Prostate gland (tissue), 2 donors: Measurements from ENCODE around the gene TCF7L2. TPM values are rescaled to one million over a fixed set of nuclear protein-coding genes. Genes with fewer than 3 reads are reported as not detected.

Source experiments
- DNase-seq: peaks from one replicate; pipeline ENCODE4 v3.0.0-alpha.2; 2019; ENCODE audit warnings: low spot score
- H3K27ac ChIP-seq, 2 donors: fragments of 200-600 bp; sonication (generic); 2 replicates each; pipeline ENCODE4 v1.5.1; 2017 to 2019
- H3K27me3 ChIP-seq: fragments of 200-600 bp; sonication (generic); replicated peaks from 2 replicates; pipeline ENCODE4 v1.5.1; 2019; ENCODE audit not compliant: insufficient read depth
- H3K36me3 ChIP-seq, 2 donors: fragments of 200-600 bp; sonication (generic); 1 replicate in 1 of 2; 2 replicates in 1 of 2; pipeline versions ENCODE4 v1.5.1 to v1.8.1; 2017 to 2019
- H3K4me1 ChIP-seq: fragments of 200-600 bp; sonication (generic); replicated peaks from 2 replicates; pipeline ENCODE4 v1.5.1; 2019
- H3K4me3 ChIP-seq, 2 donors: fragments of 200-600 bp; sonication (generic); 2 replicates each; pipeline ENCODE4 v1.5.1; 2017 to 2019
- H3K9me3 ChIP-seq: fragments of 200-600 bp; sonication (generic); 2 replicates; pipeline ENCODE4 v1.5.1; 2017
- POLR2A ChIP-seq: fragments of 450-650 bp; IDR thresholded peaks from one replicate; pipeline ENCODE4 v1.6.1; 2016; ENCODE audit warnings: antibody characterized with exemption, mild to moderate bottlenecking
- POLR2AphosphoS5 ChIP-seq: sonication (generic); formaldehyde crosslinking; IDR thresholded peaks from one replicate; pipeline ENCODE4 v1.6.1; 2017; ENCODE audit warnings: antibody characterized with exemption
- WGBS: methylation state at CpG from one replicate; pipeline ENCODE4 v1.1.5; 2018; 5-methylcytosine and 5-hydroxymethylcytosine counted together
- intact Hi-C: fragments of 100-400 bp; cut with DNase I; formaldehyde crosslinking; loops from one replicate; pipeline ENCODE4 v1.14.2; 2022
- total RNA-seq, 2 donors: library from RNA; depleted of rRNA; stranded (reverse); fragments of >200 nt; gene quantifications; one replicate each; pipeline ENCODE4 v1.1.0, GENCODE V29; 2016
- TF ChIP-seq, protein P1 (sequence below), 4 experiments: fragments of 200-600 bp in 2 of 4; fragments of 450-650 bp in 2 of 4; sonication (generic) in 2 of 4; IDR thresholded peaks; 1 replicate in 3 of 4; 2 replicates in 1 of 4; pipeline ENCODE4 v1.5.1; 2016 to 2019; ENCODE audit warnings: antibody characterized with exemption in 4 of 4, mild to moderate bottlenecking in 2 of 4, moderate library complexity in 2 of 4

TCF7L2 gene
- total RNA-seq, 2 donors from 2014 or later, result 9.8 to 29.8 TPM

- H3K4me1 ChIP-seq, result no peaks in the 10 kb centered on the region
- no peaks in the 10 kb centered on the region for H3K27me3 ChIP-seq
- TF ChIP-seq, protein P1, sequence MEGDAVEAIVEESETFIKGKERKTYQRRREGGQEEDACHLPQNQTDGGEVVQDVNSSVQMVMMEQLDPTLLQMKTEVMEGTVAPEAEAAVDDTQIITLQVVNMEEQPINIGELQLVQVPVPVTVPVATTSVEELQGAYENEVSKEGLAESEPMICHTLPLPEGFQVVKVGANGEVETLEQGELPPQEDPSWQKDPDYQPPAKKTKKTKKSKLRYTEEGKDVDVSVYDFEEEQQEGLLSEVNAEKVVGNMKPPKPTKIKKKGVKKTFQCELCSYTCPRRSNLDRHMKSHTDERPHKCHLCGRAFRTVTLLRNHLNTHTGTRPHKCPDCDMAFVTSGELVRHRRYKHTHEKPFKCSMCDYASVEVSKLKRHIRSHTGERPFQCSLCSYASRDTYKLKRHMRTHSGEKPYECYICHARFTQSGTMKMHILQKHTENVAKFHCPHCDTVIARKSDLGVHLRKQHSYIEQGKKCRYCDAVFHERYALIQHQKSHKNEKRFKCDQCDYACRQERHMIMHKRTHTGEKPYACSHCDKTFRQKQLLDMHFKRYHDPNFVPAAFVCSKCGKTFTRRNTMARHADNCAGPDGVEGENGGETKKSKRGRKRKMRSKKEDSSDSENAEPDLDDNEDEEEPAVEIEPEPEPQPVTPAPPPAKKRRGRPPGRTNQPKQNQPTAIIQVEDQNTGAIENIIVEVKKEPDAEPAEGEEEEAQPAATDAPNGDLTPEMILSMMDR (IDR thresholded peaks at IDR 0.05), result no peak
- TF ChIP-seq POLR2AphosphoS5, result no peak
- WGBS, result 70% methylated on average over 7 of the region's 7 CpGs
- intact Hi-C loops, result loop anchor here (2.0 to 10.0 kb wide), 5 partner anchors 177 to 644 kb away; partner anchors contain the start of gene TCF7L2
- no peak for DNase-seq
- H3K36me3 ChIP-seq, result no peaks in the 10 kb centered on the region
- no peaks in the 10 kb centered on the region for H3K9me3 ChIP-seq
- H3K27ac ChIP-seq, result peak overlapping the region; percentile 17 to 21
- no peak overlapping the region for H3K4me3 ChIP-seq
These were observed 179.1 kb downstream of the TCF7L2 start for GRCh38 chr10:113129117-113129516.

GRCh38 chr10:113130014-113130641, 180.1 kb downstream of the TCF7L2 start:
- H3K4me3 ChIP-seq, result no peak overlapping the region
- H3K27me3 ChIP-seq, result no peaks in the 10 kb centered on the region
- no peak overlapping the region for H3K27ac ChIP-seq
- WGBS, result 81% methylated on average over 5 of the region's 5 CpGs
- H3K4me1 ChIP-seq, result no peaks in the 10 kb centered on the region
- intact Hi-C loops, result loop anchor here (5.0 kb wide), 1 partner anchor 227 kb away; no protein-coding TSS in a partner anchor
- DNase-seq, result no peak
- H3K36me3 ChIP-seq, result no peaks in the 10 kb centered on the region
- H3K9me3 ChIP-seq, result no peaks in the 10 kb centered on the region
- TF ChIP-seq, protein P1 (IDR thresholded peaks at IDR 0.05), result no peak
- TF ChIP-seq POLR2A (no peak), POLR2AphosphoS5 (no peak)

DNA sequence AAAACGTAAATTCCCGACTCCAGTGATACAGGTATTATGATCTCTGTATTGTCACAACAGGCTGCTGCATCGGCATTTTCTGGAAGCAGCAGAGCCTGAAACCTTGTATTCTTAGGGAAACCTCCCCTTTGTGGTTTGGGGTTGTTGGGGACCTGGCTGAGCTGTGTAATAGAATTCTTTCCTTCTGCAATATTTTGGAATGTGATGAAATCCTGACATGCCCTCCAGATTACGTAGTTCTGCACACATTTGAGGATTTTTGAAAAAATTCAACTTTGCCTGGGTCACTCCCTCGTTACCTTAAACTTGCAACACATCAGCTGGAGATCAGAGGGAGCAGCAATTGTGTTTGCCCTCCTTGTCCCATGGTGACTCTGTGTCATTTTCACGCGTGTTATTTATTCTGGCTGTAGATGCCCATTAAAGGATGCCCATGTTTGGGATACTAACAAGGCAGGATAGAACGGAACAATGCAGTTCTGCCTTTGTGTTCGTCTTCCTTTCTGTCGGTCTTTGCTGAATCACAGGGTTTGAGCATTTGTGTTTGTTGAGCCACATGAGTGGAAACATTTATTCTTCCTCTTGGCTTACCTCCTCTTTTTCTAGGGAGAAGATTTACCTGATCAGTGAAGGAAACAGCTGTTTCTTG, 181.7 kb downstream of the TCF7L2 start:
- WGBS, result 63% methylated on average over 10 of the region's 10 CpGs
- Histone ChIP-seq H3K36me3 (no peaks in the 10 kb centered on the region), H3K9me3 (no peaks in the 10 kb centered on the region), H3K27ac (no peak overlapping the region), H3K4me3 (no peak overlapping the region), H3K4me1 (no peaks in the 10 kb centered on the region), H3K27me3 (no peaks in the 10 kb centered on the region)
- intact Hi-C loops, result loop anchor here (5.0 kb wide), 1 partner anchor 226 kb away; no protein-coding TSS in a partner anchor
- DNase-seq, result no peak
- TF ChIP-seq POLR2A (no peak), POLR2AphosphoS5 (no peak)
- TF ChIP-seq, protein P1 (IDR thresholded peaks at IDR 0.05), result no peak

DNA sequence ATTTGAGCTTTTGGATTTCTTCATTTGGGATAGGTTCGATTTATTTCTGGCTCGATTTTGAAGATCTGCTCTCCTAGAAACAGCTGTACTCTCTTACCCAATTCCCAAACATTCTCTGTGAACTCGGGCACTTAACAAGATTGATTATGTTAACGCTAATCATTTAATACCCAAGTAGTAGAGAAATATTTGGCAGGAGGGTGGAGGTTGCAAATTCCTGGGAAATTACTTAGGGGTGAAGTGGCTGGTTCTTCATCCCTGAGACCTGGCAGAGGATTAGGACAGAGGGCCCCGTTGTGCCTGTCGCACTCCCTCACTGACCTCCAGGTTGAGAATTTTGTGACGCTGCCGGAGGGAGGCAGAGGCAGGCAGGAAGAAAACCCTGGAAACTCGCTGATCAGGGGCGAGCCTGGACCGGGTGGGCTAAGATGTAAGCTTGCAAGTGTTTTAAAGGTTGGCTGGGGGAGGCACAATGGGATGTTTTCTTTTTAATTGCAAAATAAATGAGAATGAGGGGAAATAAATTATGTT, 182.6 kb downstream of the TCF7L2 start:
- 48% methylated on average over 11 of the region's 11 CpGs for WGBS
- TF ChIP-seq POLR2AphosphoS5 (no peak), POLR2A (no peak)
- TF ChIP-seq, protein P1 (IDR thresholded peaks at IDR 0.05), result no peak
- Histone ChIP-seq H3K4me1 (no peaks in the 10 kb centered on the region), H3K9me3 (no peaks in the 10 kb centered on the region), H3K27me3 (no peaks in the 10 kb centered on the region), H3K36me3 (no peaks in the 10 kb centered on the region), H3K4me3 (no peak overlapping the region), H3K27ac (peak overlapping the region in 1 of 2 donors; percentile 6)
- intact Hi-C loops, result loop anchor here (5.0 kb wide), 1 partner anchor 225 kb away; no protein-coding TSS in a partner anchor
- DNase-seq, result no peak
